H1 (cell line): Measurements from ENCODE around the gene SSX2IP.

ENCODE experiments used
- ATF2 ChIP-seq: IDR thresholded peaks from 2 replicates; pipeline ENCODE4 v1.6.1; 2012; ENCODE audit warnings: low read length, inconsistent platforms
- CBX8 ChIP-seq: fragments of 300-800, 300-1000 bp; sonication (generic); IDR thresholded peaks from 2 replicates; pipeline ENCODE4 v1.7.1; 2016; ENCODE audit warnings: low read depth, low read length, borderline replicate concordance
- CTBP2 ChIP-seq: IDR thresholded peaks from 2 replicates; pipeline ENCODE4 v1.7.0; 2011; ENCODE audit warnings: borderline replicate concordance, mild to moderate bottlenecking, moderate library complexity, mixed read lengths, low read length; ENCODE audit not compliant: insufficient read depth, insufficient read length
- EP300 ChIP-seq, 2 experiments: IDR thresholded peaks; 1 replicate in 1 of 2; 2 replicates in 1 of 2; pipeline ENCODE4 v1.6.1; 2011 to 2012; ENCODE audit warnings: low read depth in 2 of 2, low read length in 2 of 2, mild to moderate bottlenecking in 2 of 2, borderline replicate concordance in 1 of 2, inconsistent platforms in 1 of 2, moderate library complexity in 1 of 2
- TAF1 ChIP-seq: IDR thresholded peaks from 2 replicates; pipeline ENCODE4 v1.6.1; 2011; ENCODE audit warnings: mild to moderate bottlenecking, low read depth, low read length
- TF ChIP-seq, protein P1 (sequence below), 3 experiments: IDR thresholded peaks; 1 replicate in 2 of 3; 2 replicates in 1 of 3; pipeline versions ENCODE4 v1.5.1 to v1.6.1; 2011; ENCODE audit warnings: low read length in 3 of 3, mild to moderate bottlenecking in 3 of 3, inconsistent platforms in 2 of 3, low read depth in 1 of 3, moderate library complexity in 1 of 3; ENCODE audit not compliant: insufficient read depth in 1 of 3; ENCODE audit errors: control extremely low read depth in 1 of 3

- TF ChIP-seq TAF1 (peak; percentile 70), CTBP2 (no peak), EP300 (IDR thresholded peaks at IDR 0.05; ENCODE audit: borderline replicate concordance in 1 of 2, low read depth in 2 of 2, low read length in 2 of 2) (no peak), CBX8 (no peak), ATF2 (no peak)
- TF ChIP-seq, protein P1, sequence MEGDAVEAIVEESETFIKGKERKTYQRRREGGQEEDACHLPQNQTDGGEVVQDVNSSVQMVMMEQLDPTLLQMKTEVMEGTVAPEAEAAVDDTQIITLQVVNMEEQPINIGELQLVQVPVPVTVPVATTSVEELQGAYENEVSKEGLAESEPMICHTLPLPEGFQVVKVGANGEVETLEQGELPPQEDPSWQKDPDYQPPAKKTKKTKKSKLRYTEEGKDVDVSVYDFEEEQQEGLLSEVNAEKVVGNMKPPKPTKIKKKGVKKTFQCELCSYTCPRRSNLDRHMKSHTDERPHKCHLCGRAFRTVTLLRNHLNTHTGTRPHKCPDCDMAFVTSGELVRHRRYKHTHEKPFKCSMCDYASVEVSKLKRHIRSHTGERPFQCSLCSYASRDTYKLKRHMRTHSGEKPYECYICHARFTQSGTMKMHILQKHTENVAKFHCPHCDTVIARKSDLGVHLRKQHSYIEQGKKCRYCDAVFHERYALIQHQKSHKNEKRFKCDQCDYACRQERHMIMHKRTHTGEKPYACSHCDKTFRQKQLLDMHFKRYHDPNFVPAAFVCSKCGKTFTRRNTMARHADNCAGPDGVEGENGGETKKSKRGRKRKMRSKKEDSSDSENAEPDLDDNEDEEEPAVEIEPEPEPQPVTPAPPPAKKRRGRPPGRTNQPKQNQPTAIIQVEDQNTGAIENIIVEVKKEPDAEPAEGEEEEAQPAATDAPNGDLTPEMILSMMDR (IDR thresholded peaks at IDR 0.05; ENCODE audit: control extremely low read depth in 1 of 3, insufficient read depth in 1 of 3, low read depth in 1 of 3, low read length in 3 of 3): 0 out of 4 replicates have a peak, but pooled peaks of 1 of the 3 experiments have one; percentile 1
Measured at GRCh38 chr1:84690397-84691121, at the start of gene SSX2IP.
